HFFc6 (cell line): ENCODE data around the gene CYP26C1. TPM values are rescaled to one million over a fixed set of nuclear protein-coding genes. Genes with fewer than 3 reads are reported as not detected.

Source experiments
- DNase-seq: peaks from one replicate; pipeline ENCODE4 v3.0.0-alpha.2; 2018
- H3K27ac Mint-ChIP-seq: 2 replicates; pipeline ENCODE4 v1.8.0; 2020; ENCODE audit warnings: mild to moderate bottlenecking, mixed read lengths
- H3K27me3 Mint-ChIP-seq: 2 replicates; pipeline ENCODE4 v1.8.0; 2021; ENCODE audit warnings: mild to moderate bottlenecking, moderate library complexity, mixed read lengths; ENCODE audit not compliant: insufficient read depth
- H3K36me3 Mint-ChIP-seq: 2 replicates; pipeline ENCODE4 v1.8.0; 2021; ENCODE audit warnings: low read depth, mixed read lengths
- H3K4me1 Mint-ChIP-seq: 2 replicates; pipeline ENCODE4 v1.8.0; 2020; ENCODE audit warnings: low read depth, mixed read lengths
- H3K4me3 Mint-ChIP-seq: 2 replicates; pipeline ENCODE4 v1.8.0; 2020; ENCODE audit warnings: mild to moderate bottlenecking, moderate library complexity, mixed read lengths
- H3K9me3 Mint-ChIP-seq: 2 replicates; pipeline ENCODE4 v1.8.0; 2020; ENCODE audit warnings: mild to moderate bottlenecking, mixed read lengths
- total RNA-seq, 6 experiments: library from RNA; stranded (reverse); fragmentation: NEBNext Ultra II Directional; extraction: Animal tissue kit (Norgen Biotek cat#: 25700); gene quantifications; 2 replicates in 1 of 6; 3 replicates in 5 of 6; pipeline ENCODE4 v1.2.3, GENCODE V29; 2021
- TF ChIP-seq, protein P1 (sequence below): fragments of 200-600 bp; sonication (generic); IDR thresholded peaks from 2 replicates; pipeline ENCODE4 v1.5.0; 2021; ENCODE audit warnings: antibody characterized with exemption, mild to moderate bottlenecking

The CYP26C1 gene
- total RNA-seq, 6 experiments from 2014 or later: 0.05 to 0.22 (median 0.13) TPM; not detected in 1

DNA sequence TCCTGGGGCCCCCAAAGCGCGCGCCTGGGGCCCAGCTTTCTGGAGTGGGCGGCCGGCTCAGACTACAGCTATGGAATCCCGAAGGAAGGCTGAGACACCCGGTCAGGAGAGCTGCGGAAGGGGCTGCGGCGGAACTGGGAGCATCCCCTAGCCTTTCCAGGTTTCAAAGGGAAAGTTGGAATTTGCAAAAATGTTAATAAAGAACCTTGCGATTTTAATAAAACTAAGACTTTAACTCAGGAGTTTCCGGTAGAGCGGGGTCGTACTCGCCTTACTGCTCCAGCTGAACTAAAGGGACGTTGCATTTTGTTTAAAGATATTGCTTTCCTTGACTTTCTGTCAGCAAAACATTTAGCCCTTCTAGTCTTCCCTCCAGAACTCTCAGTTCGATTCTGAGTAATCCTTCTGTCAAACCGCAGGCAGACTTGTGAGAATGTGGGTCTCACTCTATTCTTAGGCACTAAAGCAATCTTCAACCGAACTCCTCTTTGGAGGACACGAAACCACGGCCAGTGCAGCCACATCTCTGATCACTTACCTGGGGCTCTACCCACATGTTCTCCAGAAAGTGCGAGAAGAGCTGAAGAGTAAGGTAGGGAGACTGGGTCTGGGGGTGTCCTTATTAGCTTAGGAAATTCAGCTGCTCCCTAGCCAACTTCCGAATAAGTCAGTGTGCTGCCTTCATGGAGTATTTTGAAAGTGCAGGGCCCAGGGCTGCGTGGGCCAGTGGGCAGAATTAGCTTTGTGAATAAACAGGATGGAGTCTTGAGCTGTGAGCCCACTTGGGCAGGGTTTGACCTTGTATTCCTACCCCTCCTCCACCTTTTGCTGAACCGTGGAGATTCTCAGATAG, 15.0 kb downstream of the CYP26C1 start:
- Mint-ChIP-seq H3K4me3 (no peak overlapping the region), H3K27ac (no peak overlapping the region), H3K9me3 (no peaks in the 10 kb centered on the region), H3K4me1 (peaks cover 36% of the 10 kb centered on the region), H3K36me3 (no peaks in the 10 kb centered on the region; the same call in 1 of the 2 replicates), H3K27me3 (peaks cover 40% of the 10 kb centered on the region)
- TF ChIP-seq, protein P1, sequence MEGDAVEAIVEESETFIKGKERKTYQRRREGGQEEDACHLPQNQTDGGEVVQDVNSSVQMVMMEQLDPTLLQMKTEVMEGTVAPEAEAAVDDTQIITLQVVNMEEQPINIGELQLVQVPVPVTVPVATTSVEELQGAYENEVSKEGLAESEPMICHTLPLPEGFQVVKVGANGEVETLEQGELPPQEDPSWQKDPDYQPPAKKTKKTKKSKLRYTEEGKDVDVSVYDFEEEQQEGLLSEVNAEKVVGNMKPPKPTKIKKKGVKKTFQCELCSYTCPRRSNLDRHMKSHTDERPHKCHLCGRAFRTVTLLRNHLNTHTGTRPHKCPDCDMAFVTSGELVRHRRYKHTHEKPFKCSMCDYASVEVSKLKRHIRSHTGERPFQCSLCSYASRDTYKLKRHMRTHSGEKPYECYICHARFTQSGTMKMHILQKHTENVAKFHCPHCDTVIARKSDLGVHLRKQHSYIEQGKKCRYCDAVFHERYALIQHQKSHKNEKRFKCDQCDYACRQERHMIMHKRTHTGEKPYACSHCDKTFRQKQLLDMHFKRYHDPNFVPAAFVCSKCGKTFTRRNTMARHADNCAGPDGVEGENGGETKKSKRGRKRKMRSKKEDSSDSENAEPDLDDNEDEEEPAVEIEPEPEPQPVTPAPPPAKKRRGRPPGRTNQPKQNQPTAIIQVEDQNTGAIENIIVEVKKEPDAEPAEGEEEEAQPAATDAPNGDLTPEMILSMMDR: no peak
- DNase-seq: no peak

DNA sequence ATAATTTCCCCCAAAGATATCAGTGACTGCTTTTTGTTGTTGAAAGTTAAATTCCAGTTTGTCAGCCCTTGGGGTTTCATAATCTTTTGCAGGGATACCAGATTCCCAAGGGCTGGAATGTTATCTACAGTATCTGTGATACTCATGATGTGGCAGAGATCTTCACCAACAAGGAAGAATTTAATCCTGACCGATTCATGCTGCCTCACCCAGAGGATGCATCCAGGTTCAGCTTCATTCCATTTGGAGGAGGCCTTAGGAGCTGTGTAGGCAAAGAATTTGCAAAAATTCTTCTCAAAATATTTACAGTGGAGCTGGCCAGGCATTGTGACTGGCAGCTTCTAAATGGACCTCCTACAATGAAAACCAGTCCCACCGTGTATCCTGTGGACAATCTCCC, 16.3 kb downstream of the CYP26C1 start:
- Mint-ChIP-seq H3K27me3 (peaks cover 34% of the 10 kb centered on the region), H3K4me3 (no peak overlapping the region), H3K36me3 (no peaks in the 10 kb centered on the region; the same call in 1 of the 2 replicates), H3K27ac (no peak overlapping the region), H3K4me1 (peaks cover 47% of the 10 kb centered on the region), H3K9me3 (no peaks in the 10 kb centered on the region)
- TF ChIP-seq, protein P1: no peak
- no peak for DNase-seq

DNA sequence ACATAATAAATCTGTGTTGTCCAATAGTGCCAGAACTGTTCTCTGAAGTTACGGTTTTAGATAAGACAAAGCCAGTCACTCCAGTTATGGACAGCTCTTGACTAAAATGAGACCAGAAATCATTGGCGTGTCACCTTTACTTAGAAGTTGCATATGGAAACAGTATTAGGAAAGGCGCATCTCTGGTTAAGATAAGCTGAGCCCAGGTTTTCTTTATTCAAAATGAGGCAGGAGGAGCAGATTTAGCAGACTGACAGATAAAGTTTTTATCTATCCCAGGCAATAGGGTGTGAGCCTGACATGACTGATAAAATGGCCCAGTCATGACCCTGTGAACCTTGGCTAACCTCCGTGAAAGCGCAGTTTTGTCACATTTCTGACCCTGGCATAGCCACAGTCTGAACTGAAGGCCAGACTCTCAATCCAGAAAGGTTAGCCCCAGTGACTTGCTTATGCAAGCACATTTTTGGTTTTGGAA, 17.3 kb downstream of the CYP26C1 start:
- DNase-seq: no peak
- H3K9me3 Mint-ChIP-seq: no peaks in the 10 kb centered on the region
- H3K4me1 Mint-ChIP-seq: peaks cover 41% of the 10 kb centered on the region
- H3K27ac Mint-ChIP-seq: no peak overlapping the region
- H3K4me3 Mint-ChIP-seq: no peak overlapping the region
- H3K36me3 Mint-ChIP-seq: no peaks in the 10 kb centered on the region; the same call in 1 of the 2 replicates
- peaks cover 24% of the 10 kb centered on the region for H3K27me3 Mint-ChIP-seq
- TF ChIP-seq, protein P1: no peak

DNA sequence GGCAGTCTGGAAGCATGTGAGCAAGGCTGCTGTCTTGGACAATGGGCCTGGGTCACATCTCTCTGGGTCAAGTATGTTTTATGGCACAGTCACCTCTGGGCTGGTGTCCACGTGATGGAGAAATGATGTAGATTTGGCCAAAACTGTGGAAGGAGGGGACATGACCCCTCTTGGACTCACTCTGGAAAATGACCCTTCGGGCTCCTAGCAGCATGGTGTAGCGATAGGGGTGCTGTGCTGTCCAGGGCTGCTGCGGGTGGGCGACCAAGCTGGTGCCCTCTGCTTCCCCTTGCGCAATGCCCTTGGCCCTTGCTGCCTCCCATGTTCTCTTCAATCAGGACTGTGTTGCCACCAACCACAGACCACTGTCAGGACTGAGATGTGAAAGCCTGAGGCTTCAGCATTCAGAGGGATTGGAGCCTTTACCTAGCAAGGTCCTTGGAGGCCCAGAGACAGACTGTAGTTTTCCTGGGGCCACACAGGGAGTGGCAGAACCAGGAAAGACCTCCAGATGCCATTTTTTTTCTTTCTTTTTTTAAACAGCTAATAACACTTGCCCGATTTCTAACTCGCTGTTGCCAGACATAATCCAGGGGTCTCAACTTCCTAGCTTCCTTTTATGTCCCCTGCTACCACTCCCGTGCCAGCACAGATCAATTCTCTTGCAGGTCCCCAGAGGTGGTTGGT, 19.2 kb downstream of the CYP26C1 start:
- Mint-ChIP-seq H3K4me3 (peak overlapping the region; percentile 80), H3K4me1 (peaks cover 35% of the 10 kb centered on the region), H3K27ac (peak overlapping the region; percentile 32; the same call in 1 of the 2 replicates), H3K36me3 (no peaks in the 10 kb centered on the region), H3K27me3 (peaks cover 17% of the 10 kb centered on the region), H3K9me3 (no peaks in the 10 kb centered on the region)
- TF ChIP-seq, protein P1: no peak
- DNase-seq: no peak

DNA sequence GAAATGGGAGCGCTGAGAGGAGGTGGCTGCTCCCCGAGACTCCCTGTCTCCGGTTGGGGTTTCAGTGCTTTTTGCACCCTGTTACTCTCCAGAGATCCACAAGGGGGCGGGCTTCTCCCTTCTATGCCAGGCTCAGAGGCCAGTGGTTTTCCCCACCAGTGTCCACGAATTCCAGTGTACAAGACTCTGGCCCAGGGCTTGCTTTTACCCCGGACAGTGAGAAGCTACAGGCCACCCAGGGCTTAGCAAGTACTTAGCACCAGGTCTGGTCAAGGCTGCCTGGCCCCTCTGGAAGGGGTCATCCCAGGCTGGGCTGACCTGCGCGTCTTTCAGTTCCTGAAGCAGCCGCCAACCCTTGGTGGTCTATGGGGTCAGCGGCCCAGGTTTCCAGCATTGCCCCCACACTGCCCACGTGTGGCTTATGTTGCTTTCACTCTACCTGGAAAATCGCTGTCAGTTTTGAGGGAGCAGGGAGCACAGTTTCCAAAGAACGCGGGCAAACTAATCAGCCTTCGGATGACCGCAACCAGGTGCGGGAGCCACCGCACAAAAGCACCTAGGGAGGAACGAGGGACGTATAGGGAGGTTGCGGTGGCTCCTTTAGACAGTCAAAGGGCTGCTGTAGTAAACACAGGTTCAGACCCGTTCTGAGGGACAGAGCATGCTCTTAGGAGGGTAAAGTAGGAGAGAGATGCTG, 19.9 kb downstream of the CYP26C1 start:
- peaks cover 35% of the 10 kb centered on the region for H3K4me1 Mint-ChIP-seq
- TF ChIP-seq, protein P1: peak; percentile 95
- peak overlapping the region; percentile 32; the same call in 1 of the 2 replicates for H3K27ac Mint-ChIP-seq
- peaks cover 10% of the 10 kb centered on the region for H3K27me3 Mint-ChIP-seq
- no peaks in the 10 kb centered on the region for H3K9me3 Mint-ChIP-seq
- H3K4me3 Mint-ChIP-seq: peak overlapping the region; percentile 80
- peak; percentile 44 for DNase-seq
- H3K36me3 Mint-ChIP-seq: no peaks in the 10 kb centered on the region
